ENCODE data around the gene PDLIM1.

GRCh38 chr10:95315509-95315908 lies 24.7 kb upstream of the PDLIM1 start:
- TF ChIP-seq POLR2AphosphoS5 (IDR thresholded peaks at IDR 0.05; ENCODE audit: borderline replicate concordance, low read depth, low read length) (no peak), EZH2 (IDR thresholded peaks at IDR 0.05) (no peak)
